MM.1S (cell line): ENCODE data around the gene PRG2.

ENCODE experiments used
- DNase-seq: peaks from one replicate; pipeline ENCODE4 v3.0.0-alpha.2; 2015
- H2AFZ ChIP-seq: fragments of 300-600 bp; sonication (generic); 2 replicates; pipeline ENCODE4 v1.6.0; 2016; ENCODE audit warnings: antibody characterized with exemption, low read length
- H3F3A ChIP-seq: fragments of 300-600 bp; sonication (generic); 2 replicates; pipeline ENCODE4 v1.6.1; 2016; ENCODE audit warnings: mild to moderate bottlenecking, antibody characterized with exemption, low read length, moderate library complexity, mixed read lengths; ENCODE audit not compliant: insufficient read depth
- H3K27ac ChIP-seq: fragments of 300-600 bp; sonication (generic); 2 replicates; pipeline ENCODE4 v1.5.1; 2016; ENCODE audit warnings: mild to moderate bottlenecking, low read length
- H3K27me3 ChIP-seq: fragments of 300-600 bp; sonication (generic); replicated peaks from 2 replicates; pipeline ENCODE4 v1.6.0; 2016; ENCODE audit warnings: low read length; ENCODE audit not compliant: insufficient read depth
- H3K36me3 ChIP-seq: fragments of 300-600 bp; sonication (generic); replicated peaks from 2 replicates; pipeline ENCODE4 v1.6.1; 2016; ENCODE audit warnings: mild to moderate bottlenecking, low read length, mixed read lengths; ENCODE audit not compliant: insufficient read depth
- H3K4me1 ChIP-seq: fragments of 300-600 bp; sonication (generic); 2 replicates; pipeline ENCODE4 v1.6.1; 2016; ENCODE audit warnings: low read length, mixed read lengths
- H3K4me2 ChIP-seq: fragments of 300-600 bp; sonication (generic); 2 replicates; pipeline ENCODE4 v1.6.0; 2016; ENCODE audit warnings: low read depth, low read length
- H3K4me3 ChIP-seq: fragments of 300-600 bp; sonication (generic); 2 replicates; pipeline ENCODE4 v1.5.1; 2016; ENCODE audit warnings: low read length, mixed read lengths
- H3K79me2 ChIP-seq: fragments of 300-600 bp; sonication (generic); 2 replicates; pipeline ENCODE4 v1.6.1; 2016; ENCODE audit warnings: mixed run types, low read length, mixed read lengths
- H3K9ac ChIP-seq: fragments of 300-600 bp; sonication (generic); 2 replicates; pipeline ENCODE4 v1.6.1; 2016; ENCODE audit warnings: low read length, mixed read lengths
- H3K9me2 ChIP-seq: fragments of 300-600 bp; sonication (generic); replicated peaks from 2 replicates; pipeline ENCODE4 v1.6.1; 2016; ENCODE audit warnings: mild to moderate bottlenecking, low read length, mixed read lengths; ENCODE audit not compliant: insufficient read depth
- H3K9me3 ChIP-seq: fragments of 300-600 bp; sonication (generic); replicated peaks from 2 replicates; pipeline ENCODE4 v1.6.1; 2016; ENCODE audit warnings: mild to moderate bottlenecking, low read length, mixed read lengths; ENCODE audit not compliant: insufficient read depth
- H4K20me1 ChIP-seq: fragments of 300-600 bp; sonication (generic); 2 replicates; pipeline ENCODE4 v1.6.1; 2016; ENCODE audit warnings: mild to moderate bottlenecking, low read length, moderate library complexity, mixed read lengths; ENCODE audit not compliant: insufficient read depth
- CTCF ChIP-seq: fragments of 300-600 bp; sonication (generic); IDR thresholded peaks from 2 replicates; pipeline ENCODE4 v1.5.1; 2016; ENCODE audit warnings: antibody characterized with exemption, low read length, mixed read lengths
- EZH2 ChIP-seq: fragments of 300-600 bp; sonication (generic); optimal IDR thresholded peaks from 2 replicates; pipeline ENCODE3; 2017; ENCODE audit warnings: low read depth, mild to moderate bottlenecking, antibody characterized with exemption, low read length, mixed read lengths
- EZH2phosphoT487 ChIP-seq: fragments of 300-600 bp; sonication (generic); IDR thresholded peaks from 2 replicates; pipeline ENCODE4 v1.6.1; 2018; ENCODE audit warnings: antibody characterized with exemption, low read length

Gene PRG2

GRCh38 chr11:57353852-57354251, 36.6 kb downstream of the PRG2 start:
- Histone ChIP-seq H2AFZ (no peak overlapping the region), H3K27me3 (no peaks in the 10 kb centered on the region), H3K79me2 (no peaks in the 10 kb centered on the region), H3K27ac (no peak overlapping the region), H3F3A (no peaks in the 10 kb centered on the region), H3K9me3 (no peaks in the 10 kb centered on the region), H3K9me2 (no peaks in the 10 kb centered on the region), H3K9ac (no peak overlapping the region), H4K20me1 (no peaks in the 10 kb centered on the region), H3K4me1 (no peaks in the 10 kb centered on the region), H3K4me2 (no peak overlapping the region), H3K36me3 (no peaks in the 10 kb centered on the region), H3K4me3 (no peak overlapping the region)
- TF ChIP-seq EZH2phosphoT487 (no peak), EZH2 (no peak), CTCF (no peak)
- DNase-seq, result no peak

GRCh38 chr11:57353446-57353845, 37.0 kb downstream of the PRG2 start:
- TF ChIP-seq EZH2 (no peak), CTCF (no peak), EZH2phosphoT487 (no peak)
- no peak overlapping the region for H3K4me2 ChIP-seq

GRCh38 chr11:57353036-57353435, 37.4 kb downstream of the PRG2 start:
- no peaks in the 10 kb centered on the region for H3F3A ChIP-seq
- no peaks in the 10 kb centered on the region for H3K4me1 ChIP-seq
- no peaks in the 10 kb centered on the region for H3K79me2 ChIP-seq
- H3K36me3 ChIP-seq, result no peaks in the 10 kb centered on the region
- H4K20me1 ChIP-seq, result no peaks in the 10 kb centered on the region
- H3K9ac ChIP-seq, result no peak overlapping the region
- no peak for DNase-seq
- H3K4me2 ChIP-seq, result no peak overlapping the region
- H3K4me3 ChIP-seq, result no peak overlapping the region
- no peaks in the 10 kb centered on the region for H3K9me2 ChIP-seq
- H2AFZ ChIP-seq, result no peak overlapping the region
- H3K27ac ChIP-seq, result no peak overlapping the region
- no peaks in the 10 kb centered on the region for H3K9me3 ChIP-seq
- TF ChIP-seq CTCF (no peak), EZH2phosphoT487 (no peak), EZH2 (no peak)
- 0 out of 2 replicates have a peak, but pooled peaks cover 1% of the 10 kb centered on the region for H3K27me3 ChIP-seq

More at GRCh38 chr11:57353446-57353845, 37.0 kb downstream of the PRG2 start:
- H3K9ac ChIP-seq, result no peak overlapping the region
- no peaks in the 10 kb centered on the region for H3F3A ChIP-seq
- no peak overlapping the region for H2AFZ ChIP-seq
- H3K4me3 ChIP-seq, result no peak overlapping the region
- no peak overlapping the region for H3K27ac ChIP-seq
- no peaks in the 10 kb centered on the region for H3K9me2 ChIP-seq
- DNase-seq, result no peak
- H3K36me3 ChIP-seq, result no peaks in the 10 kb centered on the region
- H4K20me1 ChIP-seq, result no peaks in the 10 kb centered on the region
- H3K79me2 ChIP-seq, result no peaks in the 10 kb centered on the region
- no peaks in the 10 kb centered on the region for H3K9me3 ChIP-seq
- H3K4me1 ChIP-seq, result no peaks in the 10 kb centered on the region
- no peaks in the 10 kb centered on the region for H3K27me3 ChIP-seq
